C4-2B (cell line): ENCODE measurements around the gene RUFY2.

Experiments
- H3K27ac ChIP-seq: fragments of 450-650 bp; 2 replicates; pipeline ENCODE4 v1.5.1; 2017
- ZFX ChIP-seq: fragments of 450-650 bp; IDR thresholded peaks from 2 replicates; pipeline ENCODE4 v1.6.1; 2017
- TF ChIP-seq, protein P1 (sequence below): fragments of 450-650 bp; conservative IDR thresholded peaks from 2 replicates; pipeline ENCODE4 v1.5.1; 2017; ENCODE audit warnings: mild to moderate bottlenecking

Gene RUFY2

DNA sequence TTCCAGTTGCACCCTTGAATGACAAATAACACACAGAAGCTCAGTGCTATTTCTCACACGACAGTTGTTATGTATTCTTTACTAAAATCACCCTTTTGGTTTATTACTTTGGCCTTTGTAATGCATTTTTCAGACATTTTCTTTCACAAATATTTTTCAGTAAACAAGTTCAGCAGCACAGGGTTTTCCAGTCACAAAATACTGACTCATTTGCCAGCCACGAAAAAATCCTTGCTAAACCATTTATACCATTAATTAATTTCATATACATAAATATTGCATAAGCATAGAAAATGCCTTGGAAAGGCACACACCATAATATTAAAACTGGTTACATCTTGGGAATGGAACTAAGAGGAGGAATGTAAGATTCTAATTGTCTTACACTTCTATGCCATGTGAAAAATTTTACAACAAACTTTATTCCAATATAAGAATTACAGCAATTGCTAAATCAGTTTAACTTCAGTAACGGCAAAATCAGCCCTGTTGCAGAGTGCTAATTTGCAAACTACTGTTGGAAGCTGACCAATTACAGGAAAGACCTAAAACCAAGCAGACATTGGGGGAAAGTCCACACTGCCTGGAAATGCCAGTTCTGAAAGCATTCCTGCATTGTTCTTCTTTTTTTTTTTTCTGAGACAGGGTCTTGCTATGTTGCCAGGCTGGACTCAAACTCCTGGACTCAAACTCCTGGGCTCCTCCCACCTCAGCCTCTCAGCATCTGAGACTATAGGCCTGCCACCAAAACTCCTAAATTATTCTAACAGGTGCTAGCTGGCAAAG, 42.8 kb downstream of the RUFY2 start:
- no peak overlapping the region for H3K27ac ChIP-seq
- TF ChIP-seq, protein P1, sequence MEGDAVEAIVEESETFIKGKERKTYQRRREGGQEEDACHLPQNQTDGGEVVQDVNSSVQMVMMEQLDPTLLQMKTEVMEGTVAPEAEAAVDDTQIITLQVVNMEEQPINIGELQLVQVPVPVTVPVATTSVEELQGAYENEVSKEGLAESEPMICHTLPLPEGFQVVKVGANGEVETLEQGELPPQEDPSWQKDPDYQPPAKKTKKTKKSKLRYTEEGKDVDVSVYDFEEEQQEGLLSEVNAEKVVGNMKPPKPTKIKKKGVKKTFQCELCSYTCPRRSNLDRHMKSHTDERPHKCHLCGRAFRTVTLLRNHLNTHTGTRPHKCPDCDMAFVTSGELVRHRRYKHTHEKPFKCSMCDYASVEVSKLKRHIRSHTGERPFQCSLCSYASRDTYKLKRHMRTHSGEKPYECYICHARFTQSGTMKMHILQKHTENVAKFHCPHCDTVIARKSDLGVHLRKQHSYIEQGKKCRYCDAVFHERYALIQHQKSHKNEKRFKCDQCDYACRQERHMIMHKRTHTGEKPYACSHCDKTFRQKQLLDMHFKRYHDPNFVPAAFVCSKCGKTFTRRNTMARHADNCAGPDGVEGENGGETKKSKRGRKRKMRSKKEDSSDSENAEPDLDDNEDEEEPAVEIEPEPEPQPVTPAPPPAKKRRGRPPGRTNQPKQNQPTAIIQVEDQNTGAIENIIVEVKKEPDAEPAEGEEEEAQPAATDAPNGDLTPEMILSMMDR: no peak
- no peak for TF ChIP-seq ZFX

DNA sequence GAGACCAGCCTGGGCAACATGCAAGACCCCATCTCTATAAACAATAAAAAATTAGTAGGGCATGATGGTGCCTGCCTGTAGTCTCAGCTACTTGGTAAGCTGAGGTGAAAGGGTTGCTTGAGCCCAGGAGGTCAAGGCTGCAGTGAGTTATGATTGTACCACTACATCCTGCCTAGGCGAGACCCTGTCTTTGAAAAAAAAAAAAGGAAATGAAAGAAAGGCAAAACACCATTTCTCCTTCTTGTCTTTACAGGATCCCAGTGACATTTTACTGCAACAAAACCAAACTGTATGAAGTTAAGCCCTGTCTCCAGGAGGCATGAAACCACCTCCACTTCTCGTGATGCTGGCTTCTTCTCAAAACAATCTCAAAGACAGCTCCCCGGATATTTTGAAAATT, 44.5 kb downstream of the RUFY2 start:
- TF ChIP-seq ZFX: no peak
- TF ChIP-seq, protein P1: no peak
- no peak overlapping the region for H3K27ac ChIP-seq

DNA sequence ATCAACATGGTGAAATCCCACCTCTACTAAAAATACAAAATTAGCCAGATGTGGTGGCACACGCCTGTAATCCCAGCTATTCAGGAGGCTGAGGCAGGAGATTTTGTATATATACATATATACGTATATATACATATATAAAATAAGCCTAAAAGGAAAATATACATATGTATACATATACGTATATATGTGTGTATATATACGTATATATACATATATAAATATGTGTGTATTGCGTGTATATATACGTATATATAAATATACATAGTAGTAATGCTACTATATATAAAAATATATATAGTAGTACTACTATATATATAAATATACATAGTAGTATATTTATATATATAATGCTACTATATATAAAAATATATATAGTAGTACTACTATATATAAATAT, 47.9 kb downstream of the RUFY2 start:
- TF ChIP-seq ZFX: no peak
- TF ChIP-seq, protein P1: no peak

DNA sequence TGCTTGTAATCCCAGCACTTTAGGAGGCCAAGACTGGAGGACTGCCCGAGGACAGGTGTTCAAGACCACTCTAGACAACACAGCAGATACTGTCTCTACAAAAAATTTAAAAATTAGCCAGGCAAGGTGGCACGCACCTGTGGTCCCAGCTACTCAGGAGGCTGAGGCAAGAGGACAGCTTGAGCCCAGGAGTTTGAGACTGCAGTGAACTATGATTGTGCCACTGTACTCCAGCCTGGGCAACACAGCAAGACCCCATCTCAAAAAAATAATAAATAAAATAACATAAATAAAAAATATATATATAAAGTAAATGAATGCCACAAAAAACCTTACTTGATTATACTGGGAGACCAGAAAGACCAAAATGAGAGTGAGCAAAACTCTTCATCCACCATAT, 53.5 kb downstream of the RUFY2 start:
- no peak overlapping the region for H3K27ac ChIP-seq
- no peak for TF ChIP-seq ZFX
- TF ChIP-seq, protein P1: no peak

More for the DNA sequence above, 47.9 kb downstream of the RUFY2 start:
- H3K27ac ChIP-seq: no peak overlapping the region

DNA sequence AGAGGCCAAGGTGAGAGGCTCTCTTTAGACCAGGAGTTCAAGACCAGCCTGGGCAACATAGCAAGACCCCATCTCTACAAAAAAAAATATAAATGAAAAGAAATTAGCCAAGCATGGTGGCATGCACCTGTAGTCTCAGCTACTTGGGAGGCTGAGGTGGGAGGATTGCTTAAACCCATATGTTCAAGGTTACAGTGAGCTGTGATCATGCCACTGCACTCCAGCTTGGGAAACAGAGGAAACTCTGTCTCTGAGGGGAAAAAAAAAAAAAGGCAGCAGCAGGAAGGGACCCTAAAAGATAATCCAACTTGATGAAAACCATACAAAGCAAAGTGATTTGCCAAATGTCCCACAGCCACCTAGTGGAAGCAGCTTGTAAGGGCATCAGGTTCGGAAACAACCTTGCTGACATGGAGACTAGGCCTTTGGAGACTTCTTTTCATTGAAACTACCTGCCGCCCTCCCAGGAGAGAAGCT, 58.8 kb downstream of the RUFY2 start:
- TF ChIP-seq, protein P1: peak; percentile 89
- no peak for TF ChIP-seq ZFX
- no peak overlapping the region for H3K27ac ChIP-seq

DNA sequence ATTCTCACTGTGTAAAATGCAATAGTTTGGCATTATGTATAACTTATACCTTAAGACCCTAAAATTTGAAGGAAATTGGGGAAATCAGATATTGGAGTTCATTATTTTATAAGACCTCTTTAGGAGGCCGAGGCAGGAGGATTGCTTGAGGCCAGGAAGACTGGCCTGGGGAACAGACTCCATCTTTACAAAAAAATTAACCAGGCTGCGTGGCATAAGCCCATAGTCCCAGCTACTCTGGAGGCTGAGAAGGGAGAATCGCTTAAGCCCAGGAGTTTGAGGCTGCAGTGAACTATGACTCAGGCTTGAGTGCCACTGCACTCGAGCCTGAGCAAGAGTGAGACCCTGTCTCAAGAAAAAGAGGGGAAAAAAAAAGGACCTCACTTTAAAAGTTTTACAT, 60.3 kb downstream of the RUFY2 start:
- no peak overlapping the region for H3K27ac ChIP-seq
- TF ChIP-seq, protein P1: no peak
- no peak for TF ChIP-seq ZFX

DNA sequence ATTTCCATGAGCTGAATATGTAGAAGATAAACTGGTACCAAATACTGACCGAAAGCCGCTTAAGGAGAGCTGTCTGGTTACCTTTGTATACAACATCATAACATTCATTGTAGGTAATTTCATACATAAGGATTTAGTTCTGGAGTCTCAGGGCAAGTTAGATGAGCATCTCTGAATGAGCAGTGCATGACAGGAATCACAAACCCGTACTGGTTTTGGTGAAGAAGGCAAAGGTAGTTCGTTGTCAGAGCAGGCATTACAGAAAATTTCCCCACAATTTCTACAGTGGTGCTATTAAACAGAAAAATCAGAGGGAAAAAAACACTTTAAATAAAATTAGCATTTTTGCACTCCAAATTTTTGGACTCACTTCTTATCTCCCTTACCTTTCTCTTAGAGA, 61.5 kb downstream of the RUFY2 start:
- H3K27ac ChIP-seq: no peak overlapping the region
- no peak for TF ChIP-seq ZFX
- TF ChIP-seq, protein P1: no peak
